HepG2 (cell line): ENCODE data around the gene WNT16.

Source experiments
- CTCF ChIP-seq: sonication (generic); formaldehyde crosslinking; IDR thresholded peaks from 2 replicates; pipeline ENCODE4 v1.5.0; 2020; ENCODE audit warnings: mild to moderate bottlenecking, missing genetic modification reagents, moderate library complexity
- POLR2A ChIP-seq, 2 experiments: IDR thresholded peaks; 2 replicates each; pipeline ENCODE4 v1.6.1; 2011; ENCODE audit warnings: low read depth in 2 of 2, low read length in 2 of 2, mild to moderate bottlenecking in 1 of 2, moderate library complexity in 1 of 2; ENCODE audit not compliant: insufficient read depth in 1 of 2
- RAD51 ChIP-seq: fragments of 450-650 bp; IDR thresholded peaks from 2 replicates; pipeline ENCODE4 v1.6.1; 2016; ENCODE audit warnings: borderline replicate concordance
- ZNF138 ChIP-seq: sonication (generic); formaldehyde crosslinking; IDR thresholded peaks from 2 replicates; pipeline ENCODE4 v1.5.0; 2020; ENCODE audit warnings: mild to moderate bottlenecking, low read depth, missing genetic modification reagents
- ZNF251 ChIP-seq: sonication (generic); formaldehyde crosslinking; IDR thresholded peaks from 2 replicates; pipeline ENCODE4 v1.9.0; 2021; ENCODE audit warnings: mild to moderate bottlenecking, missing genetic modification reagents

GRCh38 chr7:121351682-121352081 lies 22.9 kb downstream of the WNT16 start:
- TF ChIP-seq POLR2A (IDR thresholded peaks at IDR 0.05; ENCODE audit: insufficient read depth in 1 of 2, low read depth in 2 of 2, low read length in 2 of 2) (no peak), CTCF (CRISPR knock-in tag) (no peak), RAD51 (no peak), ZNF251 (CRISPR knock-in tag) (no peak), ZNF138 (no peak)
